Gastroesophageal sphincter (tissue), 4 donors: ENCODE data around the gene TMEM120B. TPM values are rescaled to one million over a fixed set of nuclear protein-coding genes. Genes with fewer than 3 reads are reported as not detected.

Source experiments
- ATAC-seq: fragments of 150-250 bp; one replicate; pipeline ENCODE4 v1.9.1; 2016; ENCODE audit warnings: mild to moderate bottlenecking, moderate library complexity
- H3K27ac ChIP-seq, 4 donors: fragments of 200-600 bp; sonication (generic) in 3 of 4; 1 replicate in 3 of 4; 2 replicates in 1 of 4; pipeline ENCODE4 v1.5.1; 2016 to 2019
- H3K27me3 ChIP-seq: fragments of 200-600 bp; sonication (generic); one replicate; pipeline ENCODE4 v1.5.1; 2019
- H3K36me3 ChIP-seq, 2 donors: fragments of 200-600 bp; sonication (generic); one replicate each; pipeline ENCODE4 v1.5.1; 2019; ENCODE audit warnings: control low read depth in 1 of 2
- H3K4me1 ChIP-seq, 3 donors: fragments of 200-600 bp; sonication (generic); 1 replicate in 2 of 3; 2 replicates in 1 of 3; pipeline ENCODE4 v1.5.1; 2016 to 2019; ENCODE audit warnings: control low read depth in 2 of 3
- H3K4me3 ChIP-seq, 2 donors: fragments of 200-600 bp; sonication (generic); one replicate each; pipeline ENCODE4 v1.5.1; 2019; ENCODE audit warnings: mild to moderate bottlenecking in 1 of 2, moderate library complexity in 1 of 2
- H3K9me3 ChIP-seq, 3 donors: fragments of 200-600 bp; sonication (generic); one replicate each; pipeline ENCODE4 v1.5.1; 2017 to 2019; ENCODE audit warnings: control low read depth in 2 of 3
- CTCF ChIP-seq, 4 experiments: fragments of 200-600 bp in 2 of 4; fragments of 450-650 bp in 2 of 4; sonication (generic) in 1 of 4; IDR thresholded peaks; one replicate each; pipeline ENCODE4 v1.5.1; 2017 to 2019; ENCODE audit warnings: antibody characterized with exemption in 4 of 4, mild to moderate bottlenecking in 2 of 4, moderate library complexity in 2 of 4
- EP300 ChIP-seq: sonication (generic); formaldehyde crosslinking; IDR thresholded peaks from one replicate; pipeline ENCODE4 v1.6.1; 2017; ENCODE audit warnings: antibody characterized with exemption, mild to moderate bottlenecking
- POLR2A ChIP-seq, 2 donors: fragments of 450-650 bp; IDR thresholded peaks; one replicate each; pipeline ENCODE4 v1.6.1; 2017; ENCODE audit warnings: antibody characterized with exemption in 2 of 2, mild to moderate bottlenecking in 2 of 2, moderate library complexity in 1 of 2
- POLR2AphosphoS5 ChIP-seq: sonication (generic); formaldehyde crosslinking; IDR thresholded peaks from one replicate; pipeline ENCODE4 v1.6.1; 2017; ENCODE audit warnings: antibody characterized with exemption
- WGBS, 2 donors: methylation state at CpG; one replicate each; pipeline ENCODE4 v1.1.5; 2018; ENCODE audit warnings: low coverage in 1 of 2; 5-methylcytosine and 5-hydroxymethylcytosine counted together
- total RNA-seq, 4 donors: library from RNA; depleted of rRNA; stranded (reverse); fragments of >200 nt; gene quantifications; one replicate each; pipeline ENCODE4 v1.1.0, GENCODE V29; 2016

TMEM120B gene
- total RNA-seq, 4 donors from 2014 or later: 4.2 to 14.3 (median 9.9) TPM

DNA sequence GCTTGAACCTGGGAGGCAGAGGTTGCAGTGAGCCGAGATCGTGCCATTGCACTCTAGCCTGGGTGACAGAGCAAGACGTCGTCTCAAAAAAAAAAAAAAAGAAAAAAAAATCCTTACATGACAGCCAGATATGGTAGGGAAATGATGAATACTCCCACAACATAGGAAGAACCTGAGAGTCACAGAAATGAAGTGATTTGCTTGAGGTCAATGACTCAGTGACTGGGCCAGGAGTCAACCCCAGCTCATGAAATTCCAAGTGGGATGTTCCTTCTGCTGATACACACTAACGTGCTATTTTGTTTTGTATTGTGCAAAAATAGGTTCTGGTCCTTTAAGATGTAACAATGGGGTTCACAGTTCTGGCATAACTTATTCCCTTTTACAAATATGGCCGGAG lies 71.9 kb downstream of the TMEM120B start:
- Histone ChIP-seq H3K27me3 (no peaks in the 10 kb centered on the region), H3K9me3 (no peaks in the 10 kb centered on the region), H3K36me3 (peaks cover 0 to 12% of the 10 kb centered on the region in 2 donors), H3K4me1 (peaks cover 0 to 50% (median 14%) of the 10 kb centered on the region in 3 donors), H3K4me3 (no peak overlapping the region), H3K27ac (peak overlapping the region in 3 of 4 donors; percentile 0 to 50 (median 28))
- ATAC-seq: peak; percentile 49
- TF ChIP-seq POLR2AphosphoS5: no peak
- no peak for TF ChIP-seq EP300
- TF ChIP-seq CTCF (IDR thresholded peaks at IDR 0.05): no peak
- TF ChIP-seq POLR2A (IDR thresholded peaks at IDR 0.05): no peak
- 44 to 47% methylated on average over 5 to 6 of the region's 6 CpGs for WGBS, 2 donors

DNA sequence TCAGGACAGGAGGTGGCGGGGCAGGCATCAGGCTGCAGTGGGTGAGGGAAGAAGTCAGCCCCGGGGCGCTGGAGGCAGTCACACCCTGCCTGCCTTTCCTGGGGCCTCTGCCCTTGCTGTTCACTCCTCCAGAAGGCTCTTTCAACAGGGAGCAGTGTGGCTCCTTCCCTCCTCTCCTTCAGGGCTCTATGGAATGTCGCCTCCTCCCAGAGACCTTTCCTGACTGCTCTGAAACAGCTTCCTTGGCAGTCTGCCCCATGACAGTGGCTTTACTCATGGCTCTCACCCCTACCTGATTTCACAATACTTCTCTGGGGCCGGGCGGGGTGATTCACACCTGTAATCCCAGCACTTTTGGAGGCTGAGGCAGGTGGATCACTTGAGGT lies 73.9 kb downstream of the TMEM120B start:
- TF ChIP-seq POLR2A (IDR thresholded peaks at IDR 0.05): no peak
- no peak for TF ChIP-seq CTCF (IDR thresholded peaks at IDR 0.05)
- no peak for TF ChIP-seq POLR2AphosphoS5
- TF ChIP-seq EP300: no peak
- H3K4me3 ChIP-seq: no peak overlapping the region
- H3K27ac ChIP-seq: peak overlapping the region in 3 of 4 donors; percentile 2 to 43 (median 35)
- ATAC-seq: no peak
- WGBS, 2 donors: 70% methylated on average over 2 of the region's 6 CpGs; no CpG with 5 or more reads in 1 of the 2 donors
- H3K27me3 ChIP-seq: no peaks in the 10 kb centered on the region
- no peaks in the 10 kb centered on the region for H3K9me3 ChIP-seq
- H3K4me1 ChIP-seq: peaks cover 0 to 42% (median 12%) of the 10 kb centered on the region in 3 donors
- H3K36me3 ChIP-seq: no peaks in the 10 kb centered on the region

DNA sequence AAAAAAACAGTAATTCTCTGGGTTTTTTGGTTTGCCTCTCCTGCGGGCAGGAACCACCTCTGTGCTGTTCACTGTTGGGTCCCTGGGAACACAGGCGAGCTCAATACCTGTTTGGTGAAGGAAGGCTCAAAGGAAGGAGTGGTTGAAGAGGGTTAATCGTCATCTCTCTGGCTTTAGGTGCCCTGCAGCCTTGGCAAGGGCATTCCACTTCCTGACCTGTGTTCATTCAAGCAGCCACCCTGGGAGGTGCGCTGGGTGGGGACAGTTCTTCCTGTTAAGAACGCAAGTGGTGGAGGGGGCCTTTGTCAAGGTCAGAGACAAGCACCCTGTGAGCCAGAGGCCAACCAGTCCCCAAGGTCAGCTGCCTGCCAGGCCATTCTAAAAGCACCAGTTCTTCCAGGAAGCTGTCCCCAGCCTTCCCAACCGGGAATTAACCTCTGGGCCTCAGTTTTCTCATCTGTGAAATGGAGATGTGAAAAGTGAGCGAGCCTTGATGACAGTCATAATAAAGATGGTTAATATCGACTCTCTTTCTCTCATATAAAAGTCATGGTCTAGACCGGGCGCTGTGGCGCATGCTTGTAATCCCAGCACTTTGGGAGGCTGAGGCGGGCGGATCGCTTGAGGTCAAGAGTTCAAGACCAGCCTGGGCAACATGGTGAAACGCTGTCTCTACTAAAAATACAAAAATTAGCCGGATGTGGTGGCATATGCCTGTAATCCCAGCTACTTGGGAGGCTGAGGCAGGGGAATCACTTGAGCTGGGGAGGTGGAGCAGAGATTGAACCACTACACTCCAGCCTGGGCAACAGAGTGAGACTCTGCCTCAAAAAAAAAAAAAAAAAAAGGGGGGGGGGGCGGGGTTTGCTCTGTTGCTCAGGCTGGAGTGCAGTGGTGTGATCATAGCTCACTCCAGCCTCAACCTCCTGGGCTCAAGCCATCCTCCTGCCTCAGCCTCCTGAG lies 74.8 kb downstream of the TMEM120B start:
- TF ChIP-seq POLR2A (IDR thresholded peaks at IDR 0.05) (no peak), POLR2AphosphoS5 (no peak), EP300 (no peak), CTCF (IDR thresholded peaks at IDR 0.05) (no peak)
- Histone ChIP-seq H3K4me3 (no peak overlapping the region), H3K27me3 (no peaks in the 10 kb centered on the region), H3K36me3 (no peaks in the 10 kb centered on the region), H3K9me3 (no peaks in the 10 kb centered on the region), H3K4me1 (peaks cover 0 to 40% (median 2%) of the 10 kb centered on the region in 3 donors), H3K27ac (peak overlapping the region in 3 of 4 donors; percentile 2 to 43 (median 35))
- no peak for ATAC-seq
- WGBS, 2 donors: 79 to 96% methylated on average over 5 to 15 of the region's 17 CpGs

DNA sequence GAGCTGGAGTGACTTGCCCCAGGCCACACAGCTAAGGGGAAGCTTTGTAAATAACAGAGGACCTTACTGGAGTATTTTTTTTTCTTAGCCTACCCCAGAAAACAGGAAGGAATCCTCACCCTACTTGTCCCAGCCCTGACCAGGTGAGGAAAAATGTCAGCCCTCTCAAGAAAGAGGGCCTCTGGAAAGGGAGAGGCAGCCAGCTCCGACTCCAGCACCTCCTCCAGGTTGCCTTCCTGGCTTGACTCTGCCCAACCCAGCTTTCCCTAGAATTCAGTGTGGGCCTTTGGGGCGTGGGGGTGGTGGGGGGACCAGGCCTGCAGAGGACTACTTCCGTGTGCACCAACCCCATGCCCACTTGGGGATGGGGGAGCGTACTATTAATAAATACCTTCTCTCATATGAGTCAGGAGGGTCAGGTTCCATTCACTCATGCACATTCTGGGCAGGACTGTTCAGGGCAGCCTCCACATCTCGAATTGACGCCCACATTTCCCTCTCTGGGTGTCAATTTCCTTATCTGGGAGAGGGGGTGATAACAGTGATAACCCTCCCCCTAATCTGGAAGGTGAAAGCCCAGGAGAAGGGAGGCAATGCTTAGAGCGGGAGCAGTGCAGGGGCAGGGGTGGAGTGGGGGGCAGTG lies 75.7 kb downstream of the TMEM120B start:
- 88 to 100% methylated on average over 2 to 5 of the region's 7 CpGs for WGBS, 2 donors
- TF ChIP-seq POLR2A (IDR thresholded peaks at IDR 0.05) (no peak), EP300 (no peak), CTCF (IDR thresholded peaks at IDR 0.05) (no peak), POLR2AphosphoS5 (no peak)

More for the DNA sequence above, 75.7 kb downstream of the TMEM120B start:
- no peaks in the 10 kb centered on the region for H3K9me3 ChIP-seq
- H3K4me1 ChIP-seq: peaks cover 0 to 45% (median 5%) of the 10 kb centered on the region in 3 donors
- no peak for ATAC-seq
- peak overlapping the region in 1 of 4 donors; percentile 51 for H3K27ac ChIP-seq
- H3K36me3 ChIP-seq: no peaks in the 10 kb centered on the region
- no peak overlapping the region for H3K4me3 ChIP-seq
- no peaks in the 10 kb centered on the region for H3K27me3 ChIP-seq
